Activated T-helper 1 cell treated with anti-CD3 and anti-CD28 coated beads, Interleukin-2, amount 50 U/mL, for 16 hours (primary cell): ENCODE data around the gene SPACA6.
"Not testable (repeated sequence)": the region's sequence is repeated elsewhere in the genome, so short reads cannot be mapped to it uniquely, and the experiment has no call there.

Experiments
- DNase-seq, 2 donors: peaks; one replicate each; pipeline ENCODE4 v3.0.0-alpha.2; 2020; ENCODE audit warnings: low read depth in 1 of 2, low spot score in 1 of 2

Gene SPACA6

GRCh38 chr19:51733742-51734522 lies 40.8 kb downstream of the SPACA6 start:
- DNase-seq = no peak

DNA sequence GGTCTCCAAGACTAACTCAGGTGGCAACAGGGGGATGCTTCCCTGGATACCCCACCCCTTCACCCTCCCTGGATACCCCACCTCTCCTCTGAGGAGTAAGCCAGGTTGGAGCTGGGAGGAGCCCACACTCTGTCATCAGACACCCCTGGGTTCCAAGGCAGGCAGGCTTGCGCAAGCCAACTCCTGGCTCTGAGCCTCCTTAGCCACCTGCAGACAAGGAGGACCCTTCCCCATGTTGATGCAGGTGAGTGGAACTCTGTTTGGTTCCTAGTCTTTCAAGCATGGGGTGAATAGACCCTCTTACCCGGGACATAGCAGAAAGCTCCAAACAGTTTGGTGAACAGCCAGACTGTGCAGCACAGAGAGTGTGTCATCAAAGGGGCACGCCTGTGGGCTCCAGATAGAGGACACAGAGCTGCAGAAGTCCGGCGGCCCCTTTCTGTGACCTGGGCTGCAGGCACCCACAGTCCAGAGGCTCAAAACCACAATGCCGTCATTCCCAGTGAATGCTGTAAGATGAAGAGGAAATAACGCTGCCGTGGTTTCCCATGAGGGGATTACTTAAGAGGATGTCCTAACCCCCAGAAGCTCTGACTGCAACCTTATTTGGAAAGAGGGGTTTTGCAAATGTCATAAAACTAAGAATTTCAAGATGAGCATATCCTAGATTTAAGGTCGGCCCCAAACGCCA lies 42.8 kb downstream of the SPACA6 start:
- no peak for DNase-seq

DNA sequence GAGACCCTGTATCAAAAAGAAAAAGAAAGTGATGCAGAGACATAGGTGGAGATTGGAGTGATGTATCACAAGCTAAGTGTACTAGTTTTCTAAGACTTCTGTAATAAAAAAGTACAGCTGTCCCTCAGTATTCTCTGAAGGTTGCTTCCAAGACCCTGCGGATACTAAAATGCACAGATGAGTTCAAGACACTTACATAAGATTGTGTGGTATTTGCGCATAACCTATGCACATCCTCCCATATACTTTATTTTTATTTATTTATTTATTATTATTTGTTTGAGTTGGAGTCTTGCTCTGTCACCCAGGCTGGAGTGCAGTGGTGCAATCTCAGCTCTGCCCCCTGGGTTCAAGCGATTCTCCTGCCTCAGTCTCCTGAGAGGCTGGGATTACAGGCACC lies 44.3 kb downstream of the SPACA6 start:
- no peak for DNase-seq

DNA sequence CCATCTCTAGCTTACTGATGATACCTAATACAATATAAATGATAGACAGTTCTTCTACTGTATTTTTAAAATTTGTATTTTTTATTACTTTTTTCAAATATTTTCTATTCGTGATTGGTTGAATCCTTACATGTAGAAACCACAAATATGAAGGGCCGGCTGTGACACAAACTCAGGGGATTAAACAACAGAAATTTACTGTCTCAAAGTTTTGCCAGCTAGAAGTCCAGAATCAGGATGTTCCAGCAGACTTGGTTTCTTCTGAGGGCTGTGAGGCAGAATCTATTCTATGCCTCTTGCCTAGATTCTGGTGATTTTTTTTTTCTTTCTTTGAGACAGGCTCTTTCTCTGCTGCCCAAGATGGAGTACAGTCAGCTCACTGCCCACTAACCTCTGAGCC lies 44.8 kb downstream of the SPACA6 start:
- no peak for DNase-seq

DNA sequence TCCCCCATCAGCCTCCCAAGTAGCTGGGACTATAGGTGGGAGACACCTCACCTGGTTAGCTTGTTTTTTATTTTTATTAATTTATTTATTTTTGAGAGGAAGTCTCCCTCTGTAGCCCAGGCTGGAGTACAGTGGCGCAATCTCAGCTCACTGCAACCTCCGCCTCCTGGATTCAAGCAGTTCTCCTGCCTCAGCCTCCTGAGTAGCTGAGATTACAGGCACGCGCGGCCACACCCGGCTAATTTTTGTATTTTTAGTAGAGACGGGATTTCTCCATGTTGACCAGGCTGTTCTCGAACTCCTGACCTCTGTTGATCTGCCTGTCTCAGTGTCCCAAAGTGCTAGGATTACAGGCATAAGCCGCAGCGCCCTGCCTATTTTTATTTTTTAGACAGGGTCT lies 45.4 kb downstream of the SPACA6 start:
- not testable (repeated sequence) for DNase-seq

GRCh38 chr19:51739466-51740213 lies 46.5 kb downstream of the SPACA6 start:
- DNase-seq = no peak

DNA sequence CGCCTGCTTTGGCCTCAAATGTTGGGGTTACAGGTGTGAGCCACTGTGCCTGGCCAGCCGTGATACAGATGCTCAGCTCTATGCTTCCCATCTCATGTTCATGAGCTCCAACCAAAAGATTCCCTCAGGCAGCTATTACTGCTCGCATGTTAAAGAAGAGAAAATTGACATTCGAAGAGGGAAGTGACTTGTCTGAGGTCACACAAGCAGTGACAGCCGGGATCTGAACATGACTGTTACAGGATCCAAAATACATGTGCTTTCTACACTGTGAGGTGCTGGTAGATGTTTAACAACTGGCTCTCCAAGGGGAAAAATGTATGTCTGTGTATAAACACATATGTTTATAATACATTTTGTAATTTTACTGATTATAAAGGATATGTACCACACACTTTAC lies 47.2 kb downstream of the SPACA6 start:
- no peak for DNase-seq

DNA sequence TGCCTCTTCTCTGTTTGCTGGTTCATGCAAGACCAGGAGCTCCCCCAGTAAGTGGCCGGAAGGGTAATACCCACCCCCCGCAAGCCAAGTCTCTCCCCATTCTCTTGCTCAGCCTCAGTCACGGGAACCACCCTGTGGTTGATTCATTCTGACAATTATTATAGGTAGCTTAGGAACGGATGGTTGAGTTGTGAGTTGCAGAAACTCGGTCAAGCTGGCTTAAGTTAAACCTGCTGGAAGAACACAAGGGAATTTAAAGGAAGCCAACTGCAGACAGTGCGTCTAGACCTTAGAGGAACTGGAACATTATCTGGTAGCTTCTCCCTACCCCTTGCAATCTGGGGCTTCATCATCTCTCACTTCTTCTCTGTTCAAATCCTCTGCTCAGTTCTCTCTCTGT lies 49.7 kb downstream of the SPACA6 start:
- DNase-seq = no peak

GRCh38 chr19:51743405-51743804 lies 50.3 kb downstream of the SPACA6 start:
- DNase-seq = no peak

DNA sequence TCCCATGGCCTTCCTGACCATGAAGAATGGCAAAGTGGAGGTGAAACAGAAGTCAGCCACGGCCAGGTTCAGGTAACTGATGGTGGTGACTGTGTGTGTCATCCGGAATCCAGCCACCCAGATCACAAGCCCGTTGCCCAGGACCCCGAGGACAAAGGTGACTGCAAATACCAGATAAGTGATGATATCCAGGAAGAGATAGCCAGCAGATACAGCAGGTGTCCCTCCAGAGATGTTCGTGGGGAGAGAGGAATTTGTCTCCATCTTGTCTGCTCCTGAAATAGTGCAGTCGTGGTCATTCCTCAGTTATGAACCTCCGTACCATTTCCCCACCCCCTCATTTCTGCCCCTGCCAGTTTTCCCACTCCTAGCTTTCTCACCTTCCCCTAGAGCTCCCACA lies 53.6 kb downstream of the SPACA6 start:
- DNase-seq = no peak

GRCh38 chr19:51749979-51750378 lies 56.8 kb downstream of the SPACA6 start:
- DNase-seq = no peak

- DNase-seq = no peak
Measured at GRCh38 chr19:51750400-51751094, 57.4 kb downstream of the SPACA6 start.

GRCh38 chr19:51751655-51752054 lies 58.5 kb downstream of the SPACA6 start, which contains the start of gene FPR1:
TSS of gene FPR1 (minus strand) at chr19:51751878. CDS start at chr19:51746994, 4,884 bp downstream.
- no peak for DNase-seq

DNA sequence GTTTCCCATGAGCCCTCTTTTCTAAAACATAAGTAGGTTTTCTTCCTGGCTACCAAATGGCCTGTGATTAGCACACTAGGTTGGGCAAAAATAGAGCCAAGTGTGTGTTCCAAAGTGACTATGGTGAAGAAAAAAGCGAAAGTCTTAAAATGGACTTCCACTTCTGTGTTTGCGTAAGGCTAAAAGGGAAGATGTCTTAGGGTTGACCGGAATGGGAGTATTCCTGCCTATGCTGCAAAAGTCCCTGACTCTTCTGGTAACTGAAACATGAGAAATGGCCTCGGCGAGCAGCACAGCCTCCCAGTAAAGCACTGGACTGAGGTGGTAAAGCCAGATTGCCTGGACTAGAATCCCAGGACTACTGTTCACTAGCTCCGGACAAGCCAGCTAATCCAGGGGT lies 61.0 kb downstream of the SPACA6 start:
- DNase-seq = no peak

DNA sequence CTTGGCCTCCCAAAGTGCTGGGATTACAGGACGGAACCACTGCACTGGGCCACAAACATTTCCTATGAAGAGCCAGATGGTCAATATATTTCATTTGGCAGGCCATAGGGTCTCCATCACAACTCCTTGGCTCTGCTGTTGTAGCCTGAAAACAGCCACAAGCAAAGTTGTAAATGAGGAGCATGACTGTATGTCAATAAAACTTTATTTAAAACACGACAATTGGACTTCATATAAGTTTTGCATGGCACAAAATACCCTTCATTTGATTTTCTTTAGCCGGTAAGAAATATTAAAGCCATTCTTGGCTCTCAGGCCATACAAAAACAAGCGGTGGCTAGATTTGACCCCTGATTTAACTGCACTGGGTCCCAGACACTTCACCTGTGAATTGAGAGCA lies 61.6 kb downstream of the SPACA6 start:
- DNase-seq = no peak
